ENCODE results near the gene ZNF780A.
"Not testable (repeated sequence)": the region's sequence is repeated elsewhere in the genome, so short reads cannot be mapped to it uniquely, and the experiment has no call there.

ZNF780A gene

DNA sequence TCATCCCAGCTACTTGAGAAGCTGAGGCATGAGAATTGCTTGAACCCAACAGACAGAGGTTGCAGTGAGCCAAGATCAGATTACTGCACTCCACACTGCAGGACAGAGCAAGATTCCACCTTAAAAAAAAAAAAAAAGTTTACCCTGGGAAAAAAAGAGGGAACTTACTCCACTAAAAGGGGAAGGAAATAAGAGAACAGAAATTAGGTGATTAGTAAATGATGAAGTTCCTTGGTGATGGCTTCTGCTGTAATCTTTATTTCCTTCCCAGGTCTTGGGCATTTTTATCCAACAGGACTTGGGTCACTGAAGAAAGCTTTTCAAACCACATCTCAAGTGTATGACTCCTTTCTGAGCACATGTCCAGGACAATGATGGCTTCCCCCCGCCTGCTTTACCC is 9.3 kb downstream of the ZNF780A start:
- no peak for DNase-seq

- DNase-seq, result no peak
These were observed 10.5 kb downstream of the ZNF780A start for GRCh38 chr19:40080289-40080688.

DNA sequence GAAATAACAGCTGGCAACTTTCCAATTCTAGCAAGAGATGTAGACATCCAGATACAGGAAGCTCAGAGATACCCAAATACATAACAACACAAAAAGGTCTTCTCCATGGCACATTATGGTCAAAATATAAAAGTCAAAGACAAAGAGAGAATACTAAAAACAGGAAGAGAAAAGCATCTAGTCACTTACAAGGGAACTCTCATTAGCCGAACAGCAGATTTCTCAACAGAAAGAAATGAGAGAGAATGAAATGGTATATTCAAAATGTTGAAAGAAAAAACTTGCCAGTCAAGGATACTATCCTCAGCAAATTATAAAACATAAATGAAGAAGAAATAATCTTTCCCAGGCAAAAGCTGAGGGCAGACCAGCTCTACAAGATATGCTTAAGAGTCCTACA is 12.4 kb downstream of the ZNF780A start:
- no peak for DNase-seq

DNA sequence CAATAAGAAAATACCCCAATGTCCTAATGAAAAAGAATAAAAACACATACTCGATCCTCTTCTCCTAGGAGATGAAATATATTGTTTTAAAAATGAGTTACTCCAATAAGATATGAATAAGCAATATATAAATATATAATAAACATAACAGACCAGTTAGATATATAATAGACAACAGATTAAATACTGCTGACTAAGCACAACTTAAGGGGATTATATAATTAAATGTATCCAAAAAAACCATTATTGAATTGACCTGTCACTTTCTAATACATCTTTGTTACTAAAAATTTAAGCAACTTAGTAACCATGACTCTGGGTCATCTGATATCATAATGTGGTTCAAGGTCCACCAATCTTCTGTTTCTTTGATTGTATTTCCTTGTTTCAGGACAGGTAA is 20.7 kb downstream of the ZNF780A start:
- no peak for DNase-seq

- no peak for DNase-seq
These were observed 31.1 kb downstream of the ZNF780A start for GRCh38 chr19:40059624-40060023.

- no peak for DNase-seq
These were observed 33.6 kb downstream of the ZNF780A start for GRCh38 chr19:40057166-40057565.

- no peak for DNase-seq
These were observed 34.2 kb downstream of the ZNF780A start for GRCh38 chr19:40056505-40056904.

- peak; percentile 52 to 69 for DNase-seq
These were observed 34.8 kb downstream of the ZNF780A start, which contains the start of gene ZNF780B for GRCh38 chr19:40055832-40056504. Gene ZNF780B (minus strand): TSS chr19:40056231. CDS start chr19:40050332, 5,899 bp downstream.

DNA sequence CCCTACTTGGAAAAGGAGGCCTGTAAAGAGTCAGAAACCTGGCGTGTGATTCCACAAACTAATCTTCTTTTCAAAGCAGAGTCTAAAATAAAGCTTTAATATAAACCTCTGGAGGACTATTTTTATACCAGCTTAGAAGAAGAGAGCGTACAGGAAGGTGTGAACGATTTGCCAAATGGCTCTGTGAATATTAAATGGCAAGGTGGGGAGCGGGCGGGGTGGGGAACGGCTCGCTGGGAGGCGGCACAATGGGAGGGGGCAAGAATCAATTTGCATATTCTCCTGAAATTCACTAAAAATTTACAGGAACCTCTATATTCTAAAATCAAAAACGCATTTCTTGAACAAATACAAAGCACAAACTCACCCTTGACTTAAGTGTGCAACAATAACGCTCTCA is 35.7 kb downstream of the ZNF780A start:
- DNase-seq, result no peak

GRCh38 chr19:40054632-40055031 is 36.1 kb downstream of the ZNF780A start:
- DNase-seq, result no peak

DNA sequence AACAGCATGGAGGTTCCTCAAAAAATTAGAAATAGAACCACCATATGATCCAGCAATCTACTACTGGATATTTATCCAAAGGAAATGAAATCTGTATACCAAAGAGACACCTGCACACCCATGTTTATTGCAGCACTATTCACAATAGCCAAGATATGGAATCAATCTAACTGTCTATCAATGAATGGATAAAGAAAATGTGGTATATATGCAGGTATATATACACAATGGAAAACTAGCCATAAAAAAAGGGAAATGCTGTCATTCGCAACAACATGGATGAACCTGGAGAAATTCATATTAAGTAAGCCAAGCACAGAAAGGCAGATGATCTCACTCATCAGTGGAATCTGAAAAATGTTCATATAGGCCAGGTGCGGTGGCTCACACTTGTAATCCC is 37.3 kb downstream of the ZNF780A start:
- no peak for DNase-seq

DNA sequence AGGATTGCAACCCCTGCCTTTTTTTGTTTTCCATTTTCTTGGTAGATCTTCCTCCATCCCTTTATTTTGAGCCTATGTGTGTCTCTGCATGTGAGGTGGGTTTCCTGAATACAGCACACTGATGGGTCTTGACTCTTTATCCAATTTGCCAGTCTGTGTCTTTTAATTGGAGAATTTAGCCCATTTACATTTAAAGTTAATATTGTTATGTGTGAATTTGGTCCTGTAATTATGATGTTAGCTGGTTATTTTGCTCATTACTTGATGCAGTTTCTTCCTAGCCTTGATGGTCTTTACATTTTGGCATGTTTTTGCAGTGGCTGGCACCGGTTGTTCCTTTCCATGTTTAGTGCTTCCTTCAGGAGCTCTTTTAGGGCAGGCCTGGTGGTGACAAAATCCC is 49.0 kb downstream of the ZNF780A start:
- DNase-seq, result not testable (repeated sequence)

- DNase-seq, result not testable (repeated sequence)
These were observed 52.7 kb downstream of the ZNF780A start for GRCh38 chr19:40038047-40038446.

DNA sequence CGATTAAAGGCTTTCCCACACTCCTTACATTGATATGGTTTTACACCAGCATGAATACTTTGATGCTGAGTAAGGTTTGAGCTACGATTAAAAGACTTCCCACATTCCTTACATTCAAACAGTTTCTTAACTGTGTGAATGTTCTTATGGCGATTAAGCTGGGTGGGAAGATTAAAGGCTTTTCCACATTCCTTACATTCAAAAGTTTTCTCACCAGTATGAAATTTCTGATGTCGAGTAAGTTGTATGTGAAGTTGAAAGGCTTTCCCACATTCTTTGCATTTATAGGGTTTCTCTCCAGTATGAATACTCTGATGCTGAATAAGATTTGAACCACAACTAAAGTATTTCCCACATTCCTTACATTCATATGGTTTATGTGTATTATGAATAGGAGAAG is 54.7 kb downstream of the ZNF780A start:
- no peak for DNase-seq

- DNase-seq, result no peak
These were observed 56.7 kb downstream of the ZNF780A start for GRCh38 chr19:40033989-40034560.

DNA sequence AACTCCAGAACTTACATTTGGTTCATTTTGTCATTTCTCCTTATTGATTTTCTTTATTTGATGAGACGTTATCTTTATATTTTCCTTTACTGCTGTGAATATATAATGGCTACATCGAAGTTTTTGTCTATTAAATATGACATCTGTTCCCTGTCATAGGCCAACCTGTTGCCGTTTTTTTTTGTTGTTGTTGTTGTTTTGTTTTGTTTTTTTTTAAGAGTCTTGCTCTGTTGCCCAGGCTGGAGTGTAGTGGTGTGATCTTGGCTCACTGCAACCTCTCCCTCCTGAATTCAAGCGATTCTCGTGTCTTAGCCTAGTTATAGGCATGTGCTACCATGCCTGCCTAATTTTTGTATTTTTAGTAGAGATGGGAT is 64.2 kb downstream of the ZNF780A start:
- no peak for DNase-seq

- DNase-seq, result no peak
These were observed 64.7 kb downstream of the ZNF780A start for GRCh38 chr19:40025938-40026596.

GRCh38 chr19:40023969-40024368 is 66.8 kb downstream of the ZNF780A start:
- DNase-seq, result no peak

All from CD4-positive, alpha-beta T cell treated with Interferon alpha-2 for 1 hour (primary cell).